ENCODE results near the gene DMBT1. TPM values are rescaled to one million over a fixed set of nuclear protein-coding genes. Genes with fewer than 3 reads are reported as not detected.
"Not testable (repeated sequence)": the region's sequence is repeated elsewhere in the genome, so short reads cannot be mapped to it uniquely, and the experiment has no call there.

DMBT1 gene
- total and polyA plus RNA-seq, 8 donors = 0.21 to 242 (median 1.3) TPM

GRCh38 chr10:122570920-122571319 lies 10.4 kb downstream of the DMBT1 start:
- ATAC-seq (no peak), DNase-seq (no peak)
- Histone ChIP-seq H3K36me3 (no peaks in the 10 kb centered on the region), H3K27me3 (no peaks in the 10 kb centered on the region), H3K4me1 (peaks cover 0 to 2% of the 10 kb centered on the region in 2 donors), H3K9me3 (peaks cover 0 to 7% of the 10 kb centered on the region in 2 donors), H3K27ac (no peak overlapping the region), H3K4me3 (no peak overlapping the region)
- intact Hi-C loops (cut with DNase I) = no loop called here
- TF ChIP-seq, protein P1, sequence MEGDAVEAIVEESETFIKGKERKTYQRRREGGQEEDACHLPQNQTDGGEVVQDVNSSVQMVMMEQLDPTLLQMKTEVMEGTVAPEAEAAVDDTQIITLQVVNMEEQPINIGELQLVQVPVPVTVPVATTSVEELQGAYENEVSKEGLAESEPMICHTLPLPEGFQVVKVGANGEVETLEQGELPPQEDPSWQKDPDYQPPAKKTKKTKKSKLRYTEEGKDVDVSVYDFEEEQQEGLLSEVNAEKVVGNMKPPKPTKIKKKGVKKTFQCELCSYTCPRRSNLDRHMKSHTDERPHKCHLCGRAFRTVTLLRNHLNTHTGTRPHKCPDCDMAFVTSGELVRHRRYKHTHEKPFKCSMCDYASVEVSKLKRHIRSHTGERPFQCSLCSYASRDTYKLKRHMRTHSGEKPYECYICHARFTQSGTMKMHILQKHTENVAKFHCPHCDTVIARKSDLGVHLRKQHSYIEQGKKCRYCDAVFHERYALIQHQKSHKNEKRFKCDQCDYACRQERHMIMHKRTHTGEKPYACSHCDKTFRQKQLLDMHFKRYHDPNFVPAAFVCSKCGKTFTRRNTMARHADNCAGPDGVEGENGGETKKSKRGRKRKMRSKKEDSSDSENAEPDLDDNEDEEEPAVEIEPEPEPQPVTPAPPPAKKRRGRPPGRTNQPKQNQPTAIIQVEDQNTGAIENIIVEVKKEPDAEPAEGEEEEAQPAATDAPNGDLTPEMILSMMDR (IDR thresholded peaks at IDR 0.05) = no peak

DNA sequence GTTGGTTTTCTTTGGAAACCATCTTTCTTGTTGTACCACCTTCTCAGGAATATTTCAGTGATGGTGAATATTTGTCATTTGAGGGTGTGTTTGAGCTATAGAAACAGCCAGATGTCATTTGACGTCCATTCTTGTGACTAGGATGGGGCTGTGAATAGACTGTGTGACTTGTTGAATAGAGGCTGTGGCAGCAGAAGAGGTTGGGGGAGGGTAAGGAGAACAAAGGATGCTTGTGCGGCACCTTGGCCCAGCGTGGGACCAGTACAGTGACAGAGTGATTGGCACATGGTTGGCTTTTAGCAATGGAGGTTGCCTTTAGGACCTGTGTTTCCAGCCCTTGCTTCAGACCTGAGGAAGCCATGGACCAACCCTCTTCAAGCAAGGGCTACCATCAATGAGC lies 11.3 kb downstream of the DMBT1 start:
- ATAC-seq (no peak), DNase-seq (no peak)
- peaks cover 0 to 7% of the 10 kb centered on the region in 2 donors for H3K9me3 ChIP-seq
- H3K27ac ChIP-seq = no peak overlapping the region
- intact Hi-C loops (cut with DNase I) = no loop called here
- H3K27me3 ChIP-seq = no peaks in the 10 kb centered on the region
- H3K36me3 ChIP-seq = no peaks in the 10 kb centered on the region
- H3K4me1 ChIP-seq = no peaks in the 10 kb centered on the region
- H3K4me3 ChIP-seq = no peak overlapping the region
- TF ChIP-seq, protein P1 (IDR thresholded peaks at IDR 0.05) = no peak

GRCh38 chr10:122575776-122576175 lies 15.2 kb downstream of the DMBT1 start:
- intact Hi-C loops (cut with DNase I) = no loop called here
- H3K27me3 ChIP-seq = no peaks in the 10 kb centered on the region

DNA sequence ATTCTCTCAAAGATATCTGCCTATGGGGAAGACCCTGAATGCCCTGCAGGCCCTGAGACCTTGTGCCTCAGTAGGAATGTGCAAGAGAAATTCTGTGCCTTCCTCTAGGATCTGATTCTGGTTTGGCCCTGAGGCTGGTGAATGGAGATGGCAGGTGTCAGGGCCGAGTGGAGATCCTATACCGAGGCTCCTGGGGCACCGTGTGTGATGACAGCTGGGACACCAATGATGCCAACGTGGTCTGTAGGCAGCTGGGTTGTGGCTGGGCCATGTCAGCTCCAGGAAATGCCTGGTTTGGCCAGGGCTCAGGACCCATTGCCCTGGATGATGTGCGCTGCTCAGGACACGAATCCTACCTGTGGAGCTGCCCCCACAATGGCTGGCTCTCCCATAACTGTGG lies 15.7 kb downstream of the DMBT1 start:
- Histone ChIP-seq H3K4me1 (no peaks in the 10 kb centered on the region), H3K9me3 (peaks cover 0 to 7% of the 10 kb centered on the region in 2 donors), H3K27ac (no peak overlapping the region), H3K27me3 (no peaks in the 10 kb centered on the region), H3K4me3 (no peak overlapping the region), H3K36me3 (no peaks in the 10 kb centered on the region)
- DNase-seq (no peak), ATAC-seq (no peak)
- TF ChIP-seq, protein P1 (IDR thresholded peaks at IDR 0.05) = no peak
- intact Hi-C loops (cut with DNase I) = no loop called here

More at GRCh38 chr10:122575776-122576175, 15.2 kb downstream of the DMBT1 start:
- Histone ChIP-seq H3K36me3 (no peaks in the 10 kb centered on the region), H3K4me1 (no peaks in the 10 kb centered on the region), H3K9me3 (peaks cover 0 to 7% of the 10 kb centered on the region in 2 donors), H3K27ac (no peak overlapping the region), H3K4me3 (no peak overlapping the region)
- ATAC-seq (no peak), DNase-seq (no peak)
- TF ChIP-seq, protein P1 (IDR thresholded peaks at IDR 0.05) = no peak

GRCh38 chr10:122577311-122577885 lies 16.8 kb downstream of the DMBT1 start:
- DNase-seq = no peak
- intact Hi-C loops (cut with DNase I) = no loop called here
- H3K4me1 ChIP-seq = no peaks in the 10 kb centered on the region
- no peaks in the 10 kb centered on the region for H3K27me3 ChIP-seq
- peaks cover 0 to 7% of the 10 kb centered on the region in 2 donors for H3K9me3 ChIP-seq
- TF ChIP-seq, protein P1 (IDR thresholded peaks at IDR 0.05) = no peak
- H3K27ac ChIP-seq = no peak overlapping the region
- H3K4me3 ChIP-seq = no peak overlapping the region
- no peaks in the 10 kb centered on the region for H3K36me3 ChIP-seq
- ATAC-seq = no peak

DNA sequence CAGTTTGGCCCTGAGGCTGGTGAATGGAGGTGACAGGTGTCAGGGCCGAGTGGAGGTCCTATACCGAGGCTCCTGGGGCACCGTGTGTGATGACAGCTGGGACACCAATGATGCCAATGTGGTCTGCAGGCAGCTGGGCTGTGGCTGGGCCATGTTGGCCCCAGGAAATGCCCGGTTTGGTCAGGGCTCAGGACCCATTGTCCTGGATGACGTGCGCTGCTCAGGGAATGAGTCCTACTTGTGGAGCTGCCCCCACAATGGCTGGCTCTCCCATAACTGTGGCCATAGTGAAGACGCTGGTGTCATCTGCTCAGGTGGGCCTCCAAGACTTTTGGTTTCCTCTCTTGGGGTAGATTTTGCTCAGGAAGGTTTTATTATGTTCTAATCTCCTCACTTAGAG lies 25.5 kb downstream of the DMBT1 start:
- H3K4me1 ChIP-seq; H3K9me3 ChIP-seq; H3K27me3 ChIP-seq; DNase-seq; H3K36me3 ChIP-seq; H3K4me3 ChIP-seq; intact Hi-C loops (cut with DNase I); H3K27ac ChIP-seq; ATAC-seq: not testable (repeated sequence)

Data from left lung (tissue), 10 donors.